ENCODE results near the gene DIO3. TPM values are rescaled to one million over a fixed set of nuclear protein-coding genes. Genes with fewer than 3 reads are reported as not detected.
A peak's percentile ranks its signal among the peaks of the same experiment; 100 is the strongest.

The DIO3 gene
- total and polyA plus RNA-seq, 2 of the 13 experiments (the other 11 are each of a cell fraction or from before 2014, with no cell fraction given): not detected

GRCh38 chr14:101559624-101560533 is 1.4 kb upstream of the DIO3 start (continued):
- TF ChIP-seq ZFP36L2 (CRISPR knock-in tag; IDR thresholded peaks at IDR 0.05): no peak
- TF ChIP-seq HNRNPLL (IDR thresholded peaks at IDR 0.05; ENCODE audit: low read depth, low read length, poor library complexity, severe bottlenecking): peak; percentile 77
- TF ChIP-seq EZH2 (conservative IDR thresholded peaks at IDR 0.05; ENCODE audit: low read depth, low read length): 0 out of 2 replicates have a peak, but pooled peaks have one; percentile 50
- TF ChIP-seq ZNF3 (CRISPR knock-in tag; IDR thresholded peaks at IDR 0.05): no peak
- TF ChIP-seq MXD1 (CRISPR knock-in tag; IDR thresholded peaks at IDR 0.05): peak; percentile 32; the same call in 1 of the 2 replicates
- TF ChIP-seq CEBPG (CRISPR knock-in tag; IDR thresholded peaks at IDR 0.05): no peak
- no peak for TF ChIP-seq ZBTB39 (CRISPR knock-in tag; IDR thresholded peaks at IDR 0.05)
- TF ChIP-seq STAG1 (CRISPR knock-in tag; IDR thresholded peaks at IDR 0.05): peak; percentile 69
- 0 out of 2 replicates have a peak, but pooled peaks have one; percentile 34 for TF ChIP-seq ZNF800 (CRISPR knock-in tag; IDR thresholded peaks at IDR 0.05)
- 0 out of 2 replicates have a peak, but pooled peaks have one; percentile 45 for TF ChIP-seq ZNF777 (CRISPR knock-in tag; IDR thresholded peaks at IDR 0.05)
- TF ChIP-seq PRDM10 (CRISPR knock-in tag; IDR thresholded peaks at IDR 0.05; ENCODE audit: low read depth): no peak
